ENCODE data around the gene PRR5L.
A peak's percentile ranks its signal among the peaks of the same experiment; 100 is the strongest.
"Not testable (repeated sequence)": the region's sequence is repeated elsewhere in the genome, so short reads cannot be mapped to it uniquely, and the experiment has no call there.

Gene PRR5L

GRCh38 chr11:36499315-36499714 is 203.2 kb downstream of the PRR5L start:
- in situ Hi-C loops (cut with MboI; ENCODE audit: low pct_unique_long_range_greater_than_20kb, low sequenced_read_pairs), result loop anchor here (25.0 kb wide), 1 partner anchor 887 kb away; the partner anchor contains the start of gene FJX1

GRCh38 chr11:36500315-36500721 is 204.2 kb downstream of the PRR5L start:
- in situ Hi-C loops (cut with MboI; ENCODE audit: low pct_unique_long_range_greater_than_20kb, low sequenced_read_pairs), result no loop called here
- DNase-seq, result peak; percentile 54

More at GRCh38 chr11:36499315-36499714, 203.2 kb downstream of the PRR5L start:
- DNase-seq, result peak; percentile 42

DNA sequence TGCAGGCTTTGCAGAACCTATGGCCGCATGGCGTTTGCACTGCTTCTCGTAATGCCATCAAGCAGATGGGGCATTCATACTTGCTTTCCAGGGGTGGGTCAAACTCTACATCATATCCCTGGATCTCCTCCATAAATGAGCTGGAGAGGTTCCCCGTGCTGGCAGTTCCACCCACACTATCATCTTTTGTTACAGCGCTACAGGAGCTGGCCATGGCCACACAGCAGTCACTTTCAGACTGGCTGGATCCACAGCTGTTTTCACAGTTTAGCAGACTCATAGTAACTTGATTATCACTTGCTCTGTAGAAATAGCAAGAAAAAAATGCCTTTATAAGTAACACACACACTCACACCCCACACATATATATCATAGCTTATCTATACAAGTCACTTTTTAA is 205.1 kb downstream of the PRR5L start:
- DNase-seq, result no peak
- in situ Hi-C loops (cut with MboI; ENCODE audit: low pct_unique_long_range_greater_than_20kb, low sequenced_read_pairs), result no loop called here

DNA sequence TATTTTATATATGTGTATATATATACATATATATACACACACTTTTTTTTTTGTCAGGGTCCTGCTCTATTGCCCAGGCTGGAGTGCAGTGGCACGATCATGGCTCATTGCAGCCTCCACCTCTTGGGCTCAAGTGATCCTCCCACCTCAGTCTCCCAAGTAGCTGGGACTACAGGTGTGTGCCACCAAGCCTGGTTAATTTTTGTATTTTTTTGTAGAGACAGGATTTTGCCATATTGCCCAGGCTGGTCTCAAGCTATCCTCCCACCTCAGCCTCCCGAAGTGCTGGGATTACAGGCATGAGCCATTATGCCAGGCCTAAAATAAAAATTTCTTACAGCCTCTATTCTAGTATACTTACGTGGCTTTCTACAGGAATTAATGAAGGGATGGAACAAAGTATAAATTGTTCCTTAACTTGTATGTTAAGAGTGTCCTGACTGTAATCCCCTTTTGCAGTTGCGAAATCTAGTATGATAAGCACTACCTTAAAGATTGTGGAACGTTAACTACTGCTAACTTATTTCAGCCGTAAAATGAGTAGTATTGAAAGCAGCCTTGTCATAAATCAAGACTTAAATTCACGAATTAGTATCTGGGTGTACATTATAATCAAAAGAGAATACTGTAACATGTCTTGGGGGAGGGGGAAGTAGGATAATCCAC is 211.9 kb downstream of the PRR5L start:
- in situ Hi-C loops (cut with MboI; ENCODE audit: low pct_unique_long_range_greater_than_20kb, low sequenced_read_pairs), result no loop called here
- no peak for DNase-seq

DNA sequence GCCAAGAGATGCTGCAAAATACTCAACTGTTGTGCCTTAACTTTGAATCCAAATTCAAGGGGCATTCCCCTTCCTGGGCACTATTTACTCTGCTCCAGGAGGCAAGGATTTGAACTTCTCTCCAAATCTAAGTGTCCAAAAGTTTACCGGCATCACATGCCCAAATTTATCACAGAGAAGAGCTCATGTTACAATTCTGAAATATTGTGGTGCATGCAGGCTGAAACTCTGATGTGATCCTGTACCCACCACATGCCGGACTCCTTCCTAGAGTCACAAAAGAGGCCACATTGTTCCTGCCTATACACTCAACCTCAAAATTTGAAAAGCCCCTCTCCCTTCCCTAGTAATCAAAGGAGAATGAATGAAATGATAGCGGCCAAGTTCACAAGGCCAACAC is 212.7 kb downstream of the PRR5L start:
- DNase-seq, result no peak
- in situ Hi-C loops (cut with MboI; ENCODE audit: low pct_unique_long_range_greater_than_20kb, low sequenced_read_pairs), result no loop called here

- in situ Hi-C loops (cut with MboI; ENCODE audit: low pct_unique_long_range_greater_than_20kb, low sequenced_read_pairs), result no loop called here
- DNase-seq, result peak; percentile 59
Observed at GRCh38 chr11:36509201-36509639, 213.1 kb downstream of the PRR5L start.

DNA sequence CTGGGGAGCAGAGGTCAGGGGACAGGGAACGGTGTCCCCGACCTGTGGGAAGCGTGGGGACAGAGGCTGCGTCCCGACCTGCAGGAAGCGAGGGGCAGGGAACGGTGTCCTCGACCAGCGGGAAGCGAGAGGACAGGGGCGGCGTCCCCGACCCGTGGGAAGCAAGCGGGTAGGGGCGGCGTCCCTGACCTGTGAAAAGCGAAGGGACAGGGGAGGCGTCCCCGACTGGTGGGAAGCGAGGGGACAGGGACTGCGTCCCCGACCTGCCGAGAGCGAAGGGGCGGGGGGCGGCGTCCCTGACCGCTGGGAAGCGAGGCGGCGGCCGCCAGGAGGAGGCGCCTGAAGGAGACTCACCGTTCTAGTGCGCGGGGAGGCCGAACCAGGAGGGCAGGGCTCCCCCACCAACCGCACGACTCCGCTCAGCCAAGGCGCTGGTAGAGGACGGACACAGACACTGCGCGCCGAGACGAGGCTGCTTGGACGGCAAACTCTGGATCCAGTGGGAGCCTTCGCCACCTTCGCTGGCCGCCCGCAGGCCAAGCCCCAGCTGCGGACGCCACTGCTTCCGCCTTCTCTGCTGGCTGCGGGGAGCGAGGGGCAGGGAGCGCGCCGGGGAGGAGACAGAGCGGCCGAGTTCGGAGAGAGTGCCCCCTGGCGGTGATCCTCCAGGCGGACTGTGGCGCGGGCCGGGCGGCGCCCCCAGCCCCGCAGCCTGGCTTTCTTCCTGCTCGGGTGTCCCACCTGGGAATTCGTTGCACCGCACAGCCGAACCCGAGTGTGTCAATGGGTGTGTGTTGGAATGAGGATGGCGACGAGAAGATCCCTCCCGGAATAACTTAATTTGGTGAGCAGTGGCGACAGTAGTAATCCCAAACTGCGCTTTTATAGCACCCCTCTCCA is 213.9 kb downstream of the PRR5L start, which contains the start of gene TRAF6:
TSS of gene TRAF6 (minus strand) at position 579 of the 900 bp plus-strand sequence. CDS start 8,757 bp downstream, outside the sequence.
- in situ Hi-C loops (cut with MboI; ENCODE audit: low pct_unique_long_range_greater_than_20kb, low sequenced_read_pairs), result no loop called here
- peak; percentile 90 for DNase-seq

DNA sequence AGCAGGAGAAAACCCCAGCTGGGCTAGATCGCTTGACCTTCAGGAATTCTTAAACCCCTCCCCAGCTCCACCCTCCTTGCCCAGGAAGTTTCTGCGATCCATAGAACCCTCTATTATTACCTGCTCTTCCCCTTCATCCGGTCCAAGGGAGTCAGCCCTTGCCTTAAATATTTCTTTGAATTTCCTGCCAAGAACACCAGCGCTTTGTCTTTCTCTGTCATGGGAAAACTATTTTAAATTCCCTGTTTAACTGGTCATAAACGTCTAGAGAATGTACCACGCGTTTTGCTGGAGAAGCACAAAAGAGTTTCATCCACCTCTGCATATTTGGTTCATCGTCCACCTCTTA is 214.5 kb downstream of the PRR5L start:
- in situ Hi-C loops (cut with MboI; ENCODE audit: low pct_unique_long_range_greater_than_20kb, low sequenced_read_pairs), result no loop called here
- DNase-seq, result no peak

DNA sequence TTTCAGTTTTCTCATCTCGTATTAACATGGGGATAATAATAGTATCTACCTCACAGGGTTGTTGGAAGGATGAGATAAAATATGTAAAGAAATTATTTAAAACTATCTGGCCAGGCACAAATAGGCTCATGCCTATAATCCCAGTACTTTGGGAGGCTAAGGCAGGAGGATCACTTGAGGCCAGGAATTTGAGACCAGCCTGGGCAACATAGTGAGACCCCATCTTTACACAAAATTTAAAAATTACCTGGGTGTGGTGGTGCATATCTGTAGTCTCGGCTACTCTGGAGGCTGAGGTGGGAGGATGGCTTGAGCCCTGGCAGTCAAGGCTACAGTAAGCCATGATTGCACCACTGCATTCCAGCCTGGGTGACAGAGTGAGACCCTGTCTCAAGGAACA is 215.0 kb downstream of the PRR5L start:
- in situ Hi-C loops (cut with MboI; ENCODE audit: low pct_unique_long_range_greater_than_20kb, low sequenced_read_pairs); DNase-seq: not testable (repeated sequence)

DNA sequence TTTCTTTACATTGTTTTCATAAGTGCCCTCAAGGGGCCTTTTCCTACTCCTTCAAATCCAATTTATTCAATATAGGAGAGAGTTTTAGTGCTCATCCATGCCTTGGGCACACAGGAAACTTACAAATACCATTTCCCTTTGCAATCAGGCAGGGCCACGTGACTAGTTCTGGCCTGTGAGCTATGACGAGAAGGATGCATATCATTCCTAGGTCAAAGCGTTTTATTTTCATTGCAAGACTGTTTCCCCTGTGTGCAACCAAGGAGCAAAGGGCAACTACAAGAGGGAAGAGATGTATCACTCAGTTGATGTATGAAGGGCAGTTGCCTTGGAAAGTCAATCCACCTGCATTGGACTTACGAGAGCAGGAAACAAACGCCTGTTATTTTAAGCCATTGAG is 215.9 kb downstream of the PRR5L start:
- in situ Hi-C loops (cut with MboI; ENCODE audit: low pct_unique_long_range_greater_than_20kb, low sequenced_read_pairs), result no loop called here
- no peak for DNase-seq

DNA sequence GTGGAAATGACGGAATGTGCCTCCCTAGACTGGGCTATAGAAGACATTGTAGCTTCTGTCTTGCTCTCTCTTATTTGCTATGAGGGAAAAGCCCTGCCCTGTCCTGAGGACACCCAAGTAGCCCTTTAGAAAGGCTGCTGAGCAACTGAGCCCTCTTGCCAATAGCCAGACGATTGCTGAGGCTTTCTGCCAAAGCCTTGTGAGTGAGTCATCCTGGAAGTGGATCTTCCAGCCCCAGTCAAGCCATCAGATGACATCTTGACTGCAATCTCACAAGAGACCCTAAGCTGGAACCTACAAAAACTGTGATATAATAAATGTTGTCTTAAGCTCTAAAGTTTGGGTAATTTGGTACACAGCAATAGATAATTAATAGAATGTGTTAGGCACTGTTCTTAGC is 217.9 kb downstream of the PRR5L start:
- no peak for DNase-seq
- in situ Hi-C loops (cut with MboI; ENCODE audit: low pct_unique_long_range_greater_than_20kb, low sequenced_read_pairs), result no loop called here
